Measurements from ENCODE around the gene LRRC36.

DNA sequence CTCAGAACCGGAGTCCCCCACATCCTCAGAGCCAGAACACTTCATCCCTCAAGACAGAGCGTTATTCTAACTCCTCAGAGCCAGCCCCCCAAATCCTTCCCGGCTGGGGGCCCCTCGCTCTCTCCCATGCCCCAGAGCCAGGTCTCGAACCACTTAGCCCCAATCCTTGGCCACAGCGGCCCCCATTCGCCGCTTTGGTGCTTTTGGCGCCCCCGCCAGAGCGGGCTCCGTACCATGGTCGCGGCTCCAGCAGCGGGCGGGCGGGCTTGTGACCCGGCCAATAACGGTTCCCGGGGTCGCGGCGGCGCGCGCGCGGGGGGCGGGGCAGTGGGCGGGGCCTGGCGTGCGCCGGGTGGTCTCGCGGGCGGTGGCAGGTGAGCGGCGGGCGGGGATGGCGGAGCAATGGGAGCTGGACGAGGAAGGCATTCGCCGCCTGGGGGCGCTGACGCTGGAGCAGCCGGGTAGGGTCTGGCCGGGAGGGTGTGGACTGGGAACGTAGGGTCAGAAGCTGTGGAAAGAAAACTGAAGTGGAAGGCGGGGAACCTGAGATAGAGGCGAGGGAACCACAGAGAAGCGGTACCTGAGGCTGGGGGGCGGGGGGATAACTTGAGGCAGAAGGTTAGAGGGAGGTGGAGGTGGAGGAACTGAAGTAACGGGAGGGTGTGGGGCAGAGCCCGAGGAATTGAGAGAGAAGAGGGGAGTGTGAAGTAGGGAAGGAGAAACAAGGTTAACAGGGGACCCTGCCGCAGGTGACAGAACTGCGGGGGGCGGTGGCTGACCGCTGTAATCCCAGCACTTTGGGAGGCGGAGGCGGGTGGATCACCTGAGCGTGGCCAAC is at the start of gene LRRC36, which contains the start of gene KCTD19:
- TF ChIP-seq CTCF (conservative IDR thresholded peaks at IDR 0.05; ENCODE audit: low read depth in 2 of 2), result peak; percentile 59 to 76
- no peak for TF ChIP-seq NANOG (IDR thresholded peaks at IDR 0.05; ENCODE audit: borderline replicate concordance)
- no peak for TF ChIP-seq EZH2 (IDR thresholded peaks at IDR 0.05; ENCODE audit: low read depth, unreplicated experiment)
- TF ChIP-seq EZH2phosphoT487 (IDR thresholded peaks at IDR 0.05; ENCODE audit: unreplicated experiment), result no peak
- TF ChIP-seq, protein P1, sequence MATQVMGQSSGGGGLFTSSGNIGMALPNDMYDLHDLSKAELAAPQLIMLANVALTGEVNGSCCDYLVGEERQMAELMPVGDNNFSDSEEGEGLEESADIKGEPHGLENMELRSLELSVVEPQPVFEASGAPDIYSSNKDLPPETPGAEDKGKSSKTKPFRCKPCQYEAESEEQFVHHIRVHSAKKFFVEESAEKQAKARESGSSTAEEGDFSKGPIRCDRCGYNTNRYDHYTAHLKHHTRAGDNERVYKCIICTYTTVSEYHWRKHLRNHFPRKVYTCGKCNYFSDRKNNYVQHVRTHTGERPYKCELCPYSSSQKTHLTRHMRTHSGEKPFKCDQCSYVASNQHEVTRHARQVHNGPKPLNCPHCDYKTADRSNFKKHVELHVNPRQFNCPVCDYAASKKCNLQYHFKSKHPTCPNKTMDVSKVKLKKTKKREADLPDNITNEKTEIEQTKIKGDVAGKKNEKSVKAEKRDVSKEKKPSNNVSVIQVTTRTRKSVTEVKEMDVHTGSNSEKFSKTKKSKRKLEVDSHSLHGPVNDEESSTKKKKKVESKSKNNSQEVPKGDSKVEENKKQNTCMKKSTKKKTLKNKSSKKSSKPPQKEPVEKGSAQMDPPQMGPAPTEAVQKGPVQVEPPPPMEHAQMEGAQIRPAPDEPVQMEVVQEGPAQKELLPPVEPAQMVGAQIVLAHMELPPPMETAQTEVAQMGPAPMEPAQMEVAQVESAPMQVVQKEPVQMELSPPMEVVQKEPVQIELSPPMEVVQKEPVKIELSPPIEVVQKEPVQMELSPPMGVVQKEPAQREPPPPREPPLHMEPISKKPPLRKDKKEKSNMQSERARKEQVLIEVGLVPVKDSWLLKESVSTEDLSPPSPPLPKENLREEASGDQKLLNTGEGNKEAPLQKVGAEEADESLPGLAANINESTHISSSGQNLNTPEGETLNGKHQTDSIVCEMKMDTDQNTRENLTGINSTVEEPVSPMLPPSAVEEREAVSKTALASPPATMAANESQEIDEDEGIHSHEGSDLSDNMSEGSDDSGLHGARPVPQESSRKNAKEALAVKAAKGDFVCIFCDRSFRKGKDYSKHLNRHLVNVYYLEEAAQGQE (IDR thresholded peaks at IDR 0.05; ENCODE audit: unreplicated experiment), result no peak
